GM10266 (cell line): ENCODE results near the gene ENO2.
"Not testable (repeated sequence)": the region's sequence is repeated elsewhere in the genome, so short reads cannot be mapped to it uniquely, and the experiment has no call there.

Experiments used
- DNase-seq: peaks from one replicate; pipeline ENCODE4 v3.0.0; 2012; ENCODE audit errors: extremely low spot score
- CTCF ChIP-seq: IDR thresholded peaks from 2 replicates; pipeline ENCODE4 v1.5.1; 2012; ENCODE audit warnings: mild to moderate bottlenecking, low read depth; ENCODE audit not compliant: control insufficient read depth, insufficient read depth; ENCODE audit errors: missing control alignments

The ENO2 gene

GRCh38 chr12:6883252-6883651 lies 31.1 kb upstream of the ENO2 start:
- no peak for TF ChIP-seq CTCF
- DNase-seq: no peak

GRCh38 chr12:6883683-6884082 lies 30.7 kb upstream of the ENO2 start:
- TF ChIP-seq CTCF: no peak
- DNase-seq: no peak

- DNase-seq: no peak
- no peak for TF ChIP-seq CTCF
Measured at GRCh38 chr12:6884539-6884938, 29.8 kb upstream of the ENO2 start.

GRCh38 chr12:6886206-6886999 lies 28.0 kb upstream of the ENO2 start:
- DNase-seq: not testable (repeated sequence)

- no peak for TF ChIP-seq CTCF
- DNase-seq: no peak
Measured at GRCh38 chr12:6887460-6887859, 26.9 kb upstream of the ENO2 start.

GRCh38 chr12:6888360-6888759 lies 26.0 kb upstream of the ENO2 start:
- no peak for DNase-seq
- TF ChIP-seq CTCF: no peak

- not testable (repeated sequence) for DNase-seq
Measured at GRCh38 chr12:6888794-6889193, 25.6 kb upstream of the ENO2 start.

- not testable (repeated sequence) for DNase-seq
Measured at GRCh38 chr12:6889775-6890573, 24.4 kb upstream of the ENO2 start.
